Hematopoietic multipotent progenitor cell treated with erythropoietin and hydrocortisone succinate and interleukin-3 and kit ligand, for 15 days (in vitro differentiated cells): ENCODE data around the gene CEP89.
"Not testable (repeated sequence)": the region's sequence is repeated elsewhere in the genome, so short reads cannot be mapped to it uniquely, and the experiment has no call there.

Source experiments
- DNase-seq: peaks from one replicate; pipeline ENCODE4 v3.0.0-alpha.2; 2015; ENCODE audit warnings: low spot score

The CEP89 gene

GRCh38 chr19:32837531-32837930 is 134.2 kb downstream of the CEP89 start:
- no peak for DNase-seq

- not testable (repeated sequence) for DNase-seq
These were observed 138.4 kb downstream of the CEP89 start for GRCh38 chr19:32833388-32833787.

GRCh38 chr19:32832825-32833224 is 138.9 kb downstream of the CEP89 start:
- DNase-seq: not testable (repeated sequence)

GRCh38 chr19:32832094-32832493 is 139.7 kb downstream of the CEP89 start:
- DNase-seq: not testable (repeated sequence)

- DNase-seq: no peak
These were observed 140.1 kb downstream of the CEP89 start for GRCh38 chr19:32831611-32832010.

GRCh38 chr19:32830231-32831014 is 141.3 kb downstream of the CEP89 start:
- DNase-seq: no peak

GRCh38 chr19:32829345-32829896 is 142.3 kb downstream of the CEP89 start:
- DNase-seq: no peak

- DNase-seq: no peak
These were observed 143.0 kb downstream of the CEP89 start for GRCh38 chr19:32828643-32829344.

GRCh38 chr19:32828139-32828538 is 143.6 kb downstream of the CEP89 start:
- DNase-seq: no peak
